GM23248 (cell line): ENCODE measurements around the gene ATP2B2. TPM values are rescaled to one million over a fixed set of nuclear protein-coding genes. Genes with fewer than 3 reads are reported as not detected.

Experiments
- DNase-seq: peaks from one replicate; pipeline ENCODE4 v3.0.0-alpha.2; 2015
- H2AFZ ChIP-seq: fragments of 200-600 bp; sonication (generic); 2 replicates; pipeline ENCODE4 v1.6.1; 2016; ENCODE audit warnings: antibody characterized with exemption
- H3F3A ChIP-seq: fragments of 200-600 bp; sonication (generic); 2 replicates; pipeline ENCODE4 v1.6.1; 2016; ENCODE audit warnings: mild to moderate bottlenecking, antibody characterized with exemption, mixed run types; ENCODE audit not compliant: insufficient read depth
- H3K27ac ChIP-seq: fragments of 200-600 bp; sonication (generic); 2 replicates; pipeline ENCODE4 v1.5.1; 2016; ENCODE audit warnings: mild to moderate bottlenecking
- H3K27me3 ChIP-seq: fragments of 200-600 bp; sonication (generic); replicated peaks from 2 replicates; pipeline ENCODE4 v1.6.1; 2016; ENCODE audit warnings: mild to moderate bottlenecking; ENCODE audit not compliant: insufficient read depth
- H3K36me3 ChIP-seq: fragments of 200-600 bp; sonication (generic); 2 replicates; pipeline ENCODE4 v1.6.1; 2016; ENCODE audit warnings: low read depth, mild to moderate bottlenecking
- H3K4me1 ChIP-seq: fragments of 200-600 bp; sonication (generic); 2 replicates; pipeline ENCODE4 v1.6.1; 2016; ENCODE audit warnings: mild to moderate bottlenecking; ENCODE audit not compliant: insufficient read depth
- H3K4me2 ChIP-seq: fragments of 200-600 bp; sonication (generic); one replicate; pipeline ENCODE4 v1.6.1; 2016; ENCODE audit warnings: mild to moderate bottlenecking; ENCODE audit not compliant: unreplicated experiment
- H3K4me3 ChIP-seq: fragments of 200-600 bp; sonication (generic); 2 replicates; pipeline ENCODE4 v1.5.1; 2016; ENCODE audit warnings: mild to moderate bottlenecking
- H3K79me2 ChIP-seq: fragments of 200-600 bp; sonication (generic); 2 replicates; pipeline ENCODE4 v1.6.1; 2016; ENCODE audit warnings: mild to moderate bottlenecking; ENCODE audit not compliant: insufficient read depth
- H3K9ac ChIP-seq: fragments of 200-600 bp; sonication (generic); 2 replicates; pipeline ENCODE4 v1.6.1; 2016; ENCODE audit warnings: mild to moderate bottlenecking
- H3K9me2 ChIP-seq: fragments of 200-600 bp; sonication (generic); 2 replicates; pipeline ENCODE4 v1.6.1; 2016; ENCODE audit warnings: mixed run types, mild to moderate bottlenecking, moderate library complexity; ENCODE audit not compliant: insufficient read depth
- H3K9me3 ChIP-seq: fragments of 200-600 bp; sonication (generic); one replicate; pipeline ENCODE4 v1.6.1; 2017; ENCODE audit warnings: low read depth
- H4K20me1 ChIP-seq: fragments of 200-600 bp; sonication (generic); 2 replicates; pipeline ENCODE4 v1.6.0; 2016; ENCODE audit not compliant: insufficient read depth
- EZH2 ChIP-seq: fragments of 200-600 bp; sonication (generic); IDR thresholded peaks from 2 replicates; pipeline ENCODE4 v1.6.1; 2018; ENCODE audit warnings: antibody characterized with exemption, mild to moderate bottlenecking; ENCODE audit not compliant: insufficient read depth, poor library complexity, severe bottlenecking
- EZH2phosphoT487 ChIP-seq: fragments of 200-600 bp; sonication (generic); IDR thresholded peaks from 2 replicates; pipeline ENCODE4 v1.6.1; 2018; ENCODE audit warnings: antibody characterized with exemption, moderate library complexity, mild to moderate bottlenecking, low read depth; ENCODE audit not compliant: insufficient read depth
- WGBS, 2 experiments: methylation state at CpG; one replicate each; pipeline ENCODE4 v1.1.6; 2015 to 2017; ENCODE audit warnings: low lambda C conversion rate in 2 of 2, low coverage in 1 of 2; ENCODE audit errors: missing lambda C conversion rate in 2 of 2; 5-methylcytosine and 5-hydroxymethylcytosine counted together
- in situ Hi-C: fragments of 300-500 bp; cut with MboI; formaldehyde crosslinking; loops from 2 replicates; pipeline ENCODE4 v1.15.0; 2020
- polyA plus RNA-seq: library from polyadenylated mRNA; unstranded; fragments of >200 nt; fragmentation: Nextera tagmentation; extraction: Ambion mirVana; gene quantifications from 2 replicates; pipeline ENCODE4 v1.2.1, GENCODE V29; 2016
- total RNA-seq: library from RNA; depleted of rRNA; stranded (reverse); fragments of >200 nt; shearing (Covaris generic); gene quantifications from 2 replicates; pipeline ENCODE4 v1.2.3, GENCODE V29; 2014

The ATP2B2 gene
- total and polyA plus RNA-seq, 2 experiments from 2014 or later: not detected

- H3K27ac ChIP-seq: no peak overlapping the region
- WGBS, 2 experiments: 16 to 20% methylated on average over 4 of the region's 4 CpGs
Measured at GRCh38 chr3:10495003-10495402, 10.4 kb downstream of the ATP2B2 start.

GRCh38 chr3:10494180-10494579 lies 11.2 kb downstream of the ATP2B2 start:
- DNase-seq: no peak
- 3% methylated on average over 3 of the region's 3 CpGs for WGBS, 2 experiments
- H3K27me3 ChIP-seq: peaks cover 12% of the 10 kb centered on the region; the same call in 1 of the 2 replicates

More at GRCh38 chr3:10495003-10495402, 10.4 kb downstream of the ATP2B2 start:
- Histone ChIP-seq H3F3A (no peaks in the 10 kb centered on the region), H2AFZ (no peak overlapping the region), H3K36me3 (no peaks in the 10 kb centered on the region), H3K9ac (no peak overlapping the region), H3K4me1 (no peaks in the 10 kb centered on the region), H4K20me1 (no peaks in the 10 kb centered on the region), H3K9me3 (no peaks in the 10 kb centered on the region), H3K9me2 (no peaks in the 10 kb centered on the region), H3K27me3 (peaks cover 12% of the 10 kb centered on the region; the same call in 1 of the 2 replicates), H3K4me2 (no peak overlapping the region), H3K4me3 (no peak overlapping the region), H3K79me2 (no peaks in the 10 kb centered on the region)
- DNase-seq: peak; percentile 36
- TF ChIP-seq EZH2phosphoT487: no peak
- TF ChIP-seq EZH2: no peak
- in situ Hi-C loops: no loop called here

GRCh38 chr3:10493202-10493589 lies 12.2 kb downstream of the ATP2B2 start:
- DNase-seq: no peak
- WGBS, 2 experiments: 34 to 39% methylated on average over 4 of the region's 4 CpGs
- Histone ChIP-seq H3K4me2 (no peak overlapping the region), H3K4me1 (no peaks in the 10 kb centered on the region), H4K20me1 (no peaks in the 10 kb centered on the region), H2AFZ (no peak overlapping the region), H3K27ac (no peak overlapping the region), H3K4me3 (no peak overlapping the region), H3F3A (no peaks in the 10 kb centered on the region), H3K36me3 (no peaks in the 10 kb centered on the region), H3K9ac (no peak overlapping the region), H3K9me2 (no peaks in the 10 kb centered on the region), H3K27me3 (peaks cover 12% of the 10 kb centered on the region; the same call in 1 of the 2 replicates), H3K79me2 (no peaks in the 10 kb centered on the region), H3K9me3 (no peaks in the 10 kb centered on the region)
- in situ Hi-C loops: no loop called here
- TF ChIP-seq EZH2 (no peak), EZH2phosphoT487 (no peak)

More at GRCh38 chr3:10494180-10494579, 11.2 kb downstream of the ATP2B2 start:
- H3K4me3 ChIP-seq: no peak overlapping the region
- H3K4me1 ChIP-seq: no peaks in the 10 kb centered on the region
- H3F3A ChIP-seq: no peaks in the 10 kb centered on the region
- no peak for TF ChIP-seq EZH2phosphoT487
- no peak for TF ChIP-seq EZH2
- H2AFZ ChIP-seq: no peak overlapping the region
- no peaks in the 10 kb centered on the region for H3K79me2 ChIP-seq
- no peak overlapping the region for H3K9ac ChIP-seq
- in situ Hi-C loops: no loop called here
- no peaks in the 10 kb centered on the region for H3K36me3 ChIP-seq
- H3K27ac ChIP-seq: no peak overlapping the region
- no peaks in the 10 kb centered on the region for H3K9me2 ChIP-seq
- H3K4me2 ChIP-seq: no peak overlapping the region
- H4K20me1 ChIP-seq: no peaks in the 10 kb centered on the region
- H3K9me3 ChIP-seq: no peaks in the 10 kb centered on the region

GRCh38 chr3:10492364-10493201 lies 12.8 kb downstream of the ATP2B2 start:
- in situ Hi-C loops: no loop called here
- Histone ChIP-seq H3K9me2 (no peaks in the 10 kb centered on the region), H3K27ac (no peak overlapping the region), H4K20me1 (no peaks in the 10 kb centered on the region), H3F3A (no peaks in the 10 kb centered on the region), H3K9me3 (no peaks in the 10 kb centered on the region), H3K79me2 (no peaks in the 10 kb centered on the region), H3K4me3 (no peak overlapping the region), H3K9ac (no peak overlapping the region), H3K4me2 (no peak overlapping the region), H3K4me1 (no peaks in the 10 kb centered on the region), H2AFZ (no peak overlapping the region), H3K27me3 (peaks cover 11% of the 10 kb centered on the region; the same call in 1 of the 2 replicates), H3K36me3 (no peaks in the 10 kb centered on the region)
- no peak for DNase-seq
- WGBS, 2 experiments: 46 to 48% methylated on average over 12 of the region's 12 CpGs
- TF ChIP-seq EZH2phosphoT487: no peak
- no peak for TF ChIP-seq EZH2
